ENCODE data around the gene PLD2. TPM values are rescaled to one million over a fixed set of nuclear protein-coding genes. Genes with fewer than 3 reads are reported as not detected.

PLD2 gene, protein sequence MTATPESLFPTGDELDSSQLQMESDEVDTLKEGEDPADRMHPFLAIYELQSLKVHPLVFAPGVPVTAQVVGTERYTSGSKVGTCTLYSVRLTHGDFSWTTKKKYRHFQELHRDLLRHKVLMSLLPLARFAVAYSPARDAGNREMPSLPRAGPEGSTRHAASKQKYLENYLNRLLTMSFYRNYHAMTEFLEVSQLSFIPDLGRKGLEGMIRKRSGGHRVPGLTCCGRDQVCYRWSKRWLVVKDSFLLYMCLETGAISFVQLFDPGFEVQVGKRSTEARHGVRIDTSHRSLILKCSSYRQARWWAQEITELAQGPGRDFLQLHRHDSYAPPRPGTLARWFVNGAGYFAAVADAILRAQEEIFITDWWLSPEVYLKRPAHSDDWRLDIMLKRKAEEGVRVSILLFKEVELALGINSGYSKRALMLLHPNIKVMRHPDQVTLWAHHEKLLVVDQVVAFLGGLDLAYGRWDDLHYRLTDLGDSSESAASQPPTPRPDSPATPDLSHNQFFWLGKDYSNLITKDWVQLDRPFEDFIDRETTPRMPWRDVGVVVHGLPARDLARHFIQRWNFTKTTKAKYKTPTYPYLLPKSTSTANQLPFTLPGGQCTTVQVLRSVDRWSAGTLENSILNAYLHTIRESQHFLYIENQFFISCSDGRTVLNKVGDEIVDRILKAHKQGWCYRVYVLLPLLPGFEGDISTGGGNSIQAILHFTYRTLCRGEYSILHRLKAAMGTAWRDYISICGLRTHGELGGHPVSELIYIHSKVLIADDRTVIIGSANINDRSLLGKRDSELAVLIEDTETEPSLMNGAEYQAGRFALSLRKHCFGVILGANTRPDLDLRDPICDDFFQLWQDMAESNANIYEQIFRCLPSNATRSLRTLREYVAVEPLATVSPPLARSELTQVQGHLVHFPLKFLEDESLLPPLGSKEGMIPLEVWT
- total RNA-seq (2022; extraction: Qiagen RNA extraction): 20.2 to 23.9 TPM (median 21.6 TPM) in 5 replicates

DNA sequence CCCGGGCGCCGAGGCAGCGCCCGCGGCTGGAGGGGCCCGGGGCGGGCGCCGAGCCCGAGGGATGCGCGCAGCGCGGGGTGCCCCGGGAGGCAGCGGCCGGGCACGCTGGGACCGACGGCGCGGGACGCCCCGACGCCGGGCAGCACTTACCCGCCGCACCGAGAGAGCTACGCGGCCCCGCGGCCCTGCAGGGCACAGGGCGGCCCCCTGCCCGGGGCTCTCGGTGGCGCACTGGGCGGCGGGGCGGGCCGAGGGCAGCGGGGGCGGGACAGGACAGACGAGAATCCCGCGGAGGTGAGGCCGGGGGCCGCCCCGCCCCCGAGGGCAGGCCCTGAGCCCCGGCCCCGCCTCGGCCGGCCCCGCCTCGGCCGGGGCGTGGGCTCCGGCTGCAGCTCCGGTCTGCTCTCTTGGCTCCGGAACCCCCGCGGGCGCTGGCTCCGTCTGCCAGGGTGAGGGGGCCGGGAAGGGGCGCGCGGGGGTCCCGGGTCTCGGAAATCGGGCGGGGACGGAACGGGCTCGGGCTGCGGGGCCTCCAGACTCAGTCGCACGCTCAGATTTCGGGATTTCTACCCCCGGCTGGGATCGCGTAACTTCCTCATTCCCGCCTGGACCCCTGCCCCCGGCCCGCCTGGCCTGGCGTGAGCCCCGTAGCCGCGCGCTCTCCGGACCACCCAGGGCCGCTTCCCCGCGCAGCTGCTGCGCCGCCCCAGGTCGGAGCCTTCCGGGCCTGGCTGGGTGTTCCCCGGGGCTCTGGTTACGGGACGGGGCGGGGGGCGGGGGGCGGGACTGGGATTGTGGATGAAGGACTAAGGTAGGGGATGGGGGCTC, at the start of gene PLD2:
PLD2 (plus strand) TSS at position 376 of the 828 bp plus-strand sequence. CDS start 621 bp downstream, outside the sequence.

DNA sequence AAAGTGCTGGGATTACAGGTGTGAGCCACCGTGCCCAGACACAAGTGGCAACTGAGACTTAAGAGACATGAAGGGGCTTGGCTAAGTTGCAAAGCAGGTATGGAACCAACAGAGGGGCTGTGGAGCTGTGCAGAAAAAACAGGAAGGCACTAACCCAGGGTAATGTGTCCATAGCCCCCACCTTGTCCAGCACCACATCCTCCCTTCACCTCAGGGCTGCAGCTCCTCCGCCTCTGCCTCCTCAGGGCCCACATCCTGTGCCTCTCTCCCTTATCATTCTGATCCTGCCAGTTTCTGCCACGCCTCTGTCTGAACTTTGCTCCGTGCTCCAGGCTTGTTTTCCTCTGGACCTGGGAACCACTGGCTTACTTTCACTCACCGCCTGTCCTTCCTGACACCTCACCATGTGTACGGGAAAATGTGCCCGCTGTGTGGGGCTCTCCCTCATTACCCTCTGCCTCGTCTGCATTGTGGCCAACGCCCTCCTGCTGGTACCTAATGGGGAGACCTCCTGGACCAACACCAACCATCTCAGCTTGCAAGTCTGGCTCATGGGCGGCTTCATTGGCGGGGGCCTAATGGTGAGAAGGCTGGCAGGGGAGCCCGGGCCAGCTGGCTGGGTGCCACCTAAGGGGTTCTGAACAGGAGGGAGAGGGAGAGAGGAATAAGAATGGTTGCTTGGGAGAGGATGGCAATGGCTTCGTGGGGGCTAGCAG, 35.3 kb upstream of the PLD2 start, which contains the start of gene TM4SF5:
TM4SF5 (plus strand) TSS at position 368 of the 716 bp plus-strand sequence; CDS start at position 405, 37 bp downstream.

DNA sequence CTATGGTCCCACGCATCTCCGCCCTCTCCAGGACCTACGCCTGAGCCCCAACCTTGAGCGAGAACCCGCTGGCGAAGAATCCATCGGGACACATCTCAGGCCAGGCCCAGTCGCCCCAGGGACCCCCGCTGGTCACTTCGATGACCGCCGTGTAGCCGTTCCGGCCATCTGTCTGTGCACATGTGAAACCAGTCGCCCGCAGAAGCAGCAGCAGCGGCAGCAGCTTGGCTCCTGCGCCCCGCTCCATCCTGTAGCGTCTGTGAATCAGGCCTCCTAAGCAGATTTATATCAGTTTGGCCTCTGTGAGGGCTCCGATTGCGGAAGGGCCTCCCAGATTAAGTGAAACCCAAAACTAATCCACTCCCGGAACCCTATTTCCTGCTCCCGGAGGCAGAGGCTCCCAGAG, 20.8 kb upstream of the PLD2 start, which contains the start of gene VMO1:
VMO1 (minus strand) TSS at position 259 of the 406 bp plus-strand sequence; CDS start at position 247, 12 bp downstream.

DNA sequence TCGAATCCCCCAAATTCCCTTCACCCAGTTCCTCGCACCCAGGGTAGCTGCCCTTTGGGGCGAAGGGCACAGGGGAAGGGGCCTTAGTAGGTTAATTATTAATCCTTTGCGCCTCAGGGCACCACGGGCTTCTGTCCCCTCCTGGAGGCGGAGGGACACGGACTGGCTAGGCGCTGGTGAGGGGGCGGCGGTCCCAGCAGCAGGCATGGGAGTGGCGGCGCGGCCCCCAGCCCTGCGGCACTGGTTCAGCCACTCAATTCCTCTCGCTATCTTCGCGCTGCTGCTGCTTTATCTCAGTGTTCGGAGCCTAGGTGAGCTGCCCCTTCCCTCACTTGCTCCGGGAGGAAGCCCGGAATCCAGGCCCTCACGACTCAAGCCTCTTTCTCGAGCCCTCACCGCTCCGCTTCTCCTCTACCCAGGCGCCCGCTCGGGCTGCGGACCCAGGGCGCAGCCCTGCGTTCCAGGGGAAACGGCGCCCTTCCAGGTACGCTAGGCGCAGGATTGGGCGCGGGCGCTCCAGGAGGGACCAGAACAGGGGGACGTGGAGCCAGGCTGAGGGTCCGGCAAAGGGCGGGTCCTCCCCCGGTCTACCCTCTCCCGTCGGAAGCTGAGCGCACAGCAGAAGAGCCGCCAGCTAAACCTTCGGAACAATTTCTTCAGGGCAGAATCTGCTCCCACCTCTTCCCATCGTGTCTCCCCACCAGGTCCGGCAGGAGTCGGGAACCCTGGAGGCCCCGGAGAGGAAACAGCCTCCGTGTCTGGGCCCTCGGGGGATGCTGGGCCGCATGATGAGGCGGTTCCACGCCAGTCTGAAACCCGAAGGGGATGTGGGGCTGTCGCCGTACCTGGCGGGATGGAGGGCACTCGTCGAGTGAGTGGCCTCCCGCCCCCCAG, 17.9 kb upstream of the PLD2 start, which contains the start of gene GLTPD2:
GLTPD2 (plus strand) TSS at position 158 of the 894 bp plus-strand sequence; CDS start at position 206, 48 bp downstream.

DNA sequence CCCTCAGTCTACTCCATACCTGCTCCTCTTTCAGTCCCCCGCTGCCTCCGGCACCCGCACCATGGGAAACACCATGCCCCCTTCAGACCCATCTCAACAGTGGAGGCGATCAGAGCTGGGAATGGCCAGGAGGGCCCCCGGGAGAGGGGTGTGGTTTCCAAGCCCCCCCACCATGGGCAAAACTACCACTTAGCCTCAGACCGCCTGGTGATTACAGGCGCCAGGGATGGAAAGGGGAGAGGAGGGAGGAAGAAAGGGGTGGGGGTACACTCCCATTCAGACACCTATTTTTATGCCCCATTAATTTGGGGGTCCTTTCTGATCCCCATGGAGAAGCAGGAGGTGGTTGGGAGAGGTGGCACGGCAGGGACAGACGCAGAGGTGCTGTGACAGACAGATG, 4.7 kb upstream of the PLD2 start, which contains the start of gene C17orf114:
C17orf114 (minus strand) TSS at position 101 of the 400 bp plus-strand sequence.

DNA sequence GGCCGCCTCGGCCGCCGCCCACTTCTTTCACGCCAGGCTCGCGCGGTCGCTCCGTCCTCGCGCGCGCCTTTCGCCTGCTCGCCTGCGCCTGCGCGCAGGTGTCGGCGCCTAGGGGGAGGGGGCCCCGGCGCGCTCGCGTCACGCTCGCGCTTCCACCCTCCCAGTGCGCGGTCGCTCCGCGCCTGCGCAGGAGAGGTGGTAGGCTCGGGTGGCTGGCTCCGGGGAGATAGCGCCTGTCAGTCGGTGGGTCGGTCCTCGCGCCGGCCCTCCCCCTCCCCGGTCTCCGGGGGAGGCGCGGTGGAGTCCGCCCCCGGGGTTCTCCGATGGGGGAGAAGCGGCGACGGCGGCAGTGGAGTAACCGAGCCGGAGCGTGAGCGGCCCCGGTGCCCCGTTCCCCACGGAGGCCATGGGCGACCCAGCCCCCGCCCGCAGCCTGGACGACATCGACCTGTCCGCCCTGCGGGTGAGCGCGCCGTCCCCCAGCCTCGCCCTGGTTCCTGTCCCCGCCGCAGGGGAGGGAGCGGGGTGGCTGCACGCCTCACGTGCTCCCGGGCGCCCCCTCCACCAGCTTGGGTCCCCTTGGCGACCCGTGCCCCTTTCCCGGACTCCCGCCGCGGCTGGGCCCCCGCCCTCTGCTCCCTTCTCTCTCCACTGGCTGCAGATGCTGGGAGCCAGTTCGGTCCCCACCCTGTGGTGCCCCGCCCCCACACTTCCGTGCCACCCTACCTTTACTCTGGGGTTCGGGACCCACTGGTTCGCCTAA, 26.4 kb downstream of the PLD2 start, which contains the start of gene MINK1:
MINK1 (plus strand) TSS at position 163 of the 763 bp plus-strand sequence; CDS start at position 407, 244 bp downstream.

Other genes with a start within 250 kb of the PLD2 start
- gene GGT6, start 246.6 kb upstream of the PLD2 start, total RNA-seq (2022; extraction: Qiagen RNA extraction): not detected in 5 replicates
- 0.17 to 0.74 TPM (median 0.51 TPM) in 5 replicates for gene SMTNL2, start 222.6 kb upstream of the PLD2 start, total RNA-seq (2022; extraction: Qiagen RNA extraction)
- 0.04 to 0.26 TPM (median 0.09 TPM) in 5 replicates for gene ALOX15, start 165.5 kb upstream of the PLD2 start, total RNA-seq (2022; extraction: Qiagen RNA extraction)
- gene PELP1, start 103.0 kb upstream of the PLD2 start, total RNA-seq (2022; extraction: Qiagen RNA extraction): 61.4 to 74.7 TPM (median 73.3 TPM) in 5 replicates
- 45.4 to 63.2 TPM (median 52.9 TPM) in 5 replicates for gene ARRB2, start 96.5 kb upstream of the PLD2 start, total RNA-seq (2022; extraction: Qiagen RNA extraction)
- gene MED11, start 75.7 kb upstream of the PLD2 start, total RNA-seq (2022; extraction: Qiagen RNA extraction): 39.6 to 43.6 TPM (median 40.6 TPM) in 5 replicates
- gene ZMYND15, start 67.3 kb upstream of the PLD2 start, total RNA-seq (2022; extraction: Qiagen RNA extraction): 0.28 to 0.48 TPM (median 0.40 TPM) in 5 replicates
- 12.9 to 17.1 TPM (median 15.5 TPM) in 5 replicates for gene CXCL16, start 67.2 kb upstream of the PLD2 start, total RNA-seq (2022; extraction: Qiagen RNA extraction)
- 0.45 to 0.94 TPM (median 0.63 TPM) in 5 replicates for gene TM4SF5, start 35.3 kb upstream of the PLD2 start, total RNA-seq (2022; extraction: Qiagen RNA extraction)
- 0.39 to 1.4 TPM (median 0.76 TPM) in 5 replicates for gene VMO1, start 20.8 kb upstream of the PLD2 start, total RNA-seq (2022; extraction: Qiagen RNA extraction)
- gene GLTPD2, start 18.2 kb upstream of the PLD2 start, total RNA-seq (2022; extraction: Qiagen RNA extraction): 0.08 to 0.18 TPM in 2 of 5 replicates, not detected in the others
- gene PSMB6, start 11.0 kb upstream of the PLD2 start, total RNA-seq (2022; extraction: Qiagen RNA extraction): 460 to 509 TPM (median 497 TPM) in 5 replicates
- gene MINK1, start 26.2 kb downstream of the PLD2 start, total RNA-seq (2022; extraction: Qiagen RNA extraction): 50.0 to 59.9 TPM (median 53.5 TPM) in 5 replicates
- gene C17orf107, start 92.4 kb downstream of the PLD2 start, total RNA-seq (2022; extraction: Qiagen RNA extraction): 0.17 to 0.30 TPM (median 0.26 TPM) in 5 replicates
- 0.05 to 0.14 TPM (median 0.11 TPM) in 4 of 5 replicates, not detected in the other for gene CHRNE, start 95.9 kb downstream of the PLD2 start, total RNA-seq (2022; extraction: Qiagen RNA extraction)
- not detected in 5 replicates for gene GP1BA, start 125.1 kb downstream of the PLD2 start, total RNA-seq (2022; extraction: Qiagen RNA extraction)
- gene SLC25A11, start 132.9 kb downstream of the PLD2 start, total RNA-seq (2022; extraction: Qiagen RNA extraction): 50.6 to 71.8 TPM (median 68.6 TPM) in 5 replicates
- gene RNF167, start 133.1 kb downstream of the PLD2 start, total RNA-seq (2022; extraction: Qiagen RNA extraction): 87.5 to 144 TPM (median 123 TPM) in 5 replicates
- gene PFN1, start 141.4 kb downstream of the PLD2 start, total RNA-seq (2022; extraction: Qiagen RNA extraction): 2,518 to 3,013 TPM (median 2,877 TPM) in 5 replicates
- gene ENO3, start 144.0 kb downstream of the PLD2 start, total RNA-seq (2022; extraction: Qiagen RNA extraction): 37.7 to 50.5 TPM (median 43.7 TPM) in 5 replicates
- 68.0 to 87.9 TPM (median 71.6 TPM) in 5 replicates for gene SPAG7, start 160.7 kb downstream of the PLD2 start, total RNA-seq (2022; extraction: Qiagen RNA extraction)
- 25.7 to 38.5 TPM (median 34.5 TPM) in 5 replicates for gene CAMTA2, start 180.5 kb downstream of the PLD2 start, total RNA-seq (2022; extraction: Qiagen RNA extraction)
- gene INCA1, start 190.4 kb downstream of the PLD2 start, total RNA-seq (2022; extraction: Qiagen RNA extraction): 1.4 to 1.9 TPM (median 1.6 TPM) in 5 replicates
- 97.5 to 119 TPM (median 110 TPM) in 5 replicates for gene KIF1C, start 190.8 kb downstream of the PLD2 start, total RNA-seq (2022; extraction: Qiagen RNA extraction)
- 0.38 to 0.99 TPM (median 0.79 TPM) in 5 replicates for gene SLC52A1, start 228.3 kb downstream of the PLD2 start, total RNA-seq (2022; extraction: Qiagen RNA extraction)